GM10266 (cell line): ENCODE measurements around the gene SEC31B.

Source experiments
- DNase-seq: peaks from one replicate; pipeline ENCODE4 v3.0.0; 2012; ENCODE audit errors: extremely low spot score
- TF ChIP-seq, protein P1 (sequence below): IDR thresholded peaks from 2 replicates; pipeline ENCODE4 v1.5.1; 2012; ENCODE audit warnings: mild to moderate bottlenecking, low read depth; ENCODE audit not compliant: control insufficient read depth, insufficient read depth; ENCODE audit errors: missing control alignments

The SEC31B gene

GRCh38 chr10:100544950-100545349 is 25.3 kb upstream of the SEC31B start:
- DNase-seq = no peak
- TF ChIP-seq, protein P1, sequence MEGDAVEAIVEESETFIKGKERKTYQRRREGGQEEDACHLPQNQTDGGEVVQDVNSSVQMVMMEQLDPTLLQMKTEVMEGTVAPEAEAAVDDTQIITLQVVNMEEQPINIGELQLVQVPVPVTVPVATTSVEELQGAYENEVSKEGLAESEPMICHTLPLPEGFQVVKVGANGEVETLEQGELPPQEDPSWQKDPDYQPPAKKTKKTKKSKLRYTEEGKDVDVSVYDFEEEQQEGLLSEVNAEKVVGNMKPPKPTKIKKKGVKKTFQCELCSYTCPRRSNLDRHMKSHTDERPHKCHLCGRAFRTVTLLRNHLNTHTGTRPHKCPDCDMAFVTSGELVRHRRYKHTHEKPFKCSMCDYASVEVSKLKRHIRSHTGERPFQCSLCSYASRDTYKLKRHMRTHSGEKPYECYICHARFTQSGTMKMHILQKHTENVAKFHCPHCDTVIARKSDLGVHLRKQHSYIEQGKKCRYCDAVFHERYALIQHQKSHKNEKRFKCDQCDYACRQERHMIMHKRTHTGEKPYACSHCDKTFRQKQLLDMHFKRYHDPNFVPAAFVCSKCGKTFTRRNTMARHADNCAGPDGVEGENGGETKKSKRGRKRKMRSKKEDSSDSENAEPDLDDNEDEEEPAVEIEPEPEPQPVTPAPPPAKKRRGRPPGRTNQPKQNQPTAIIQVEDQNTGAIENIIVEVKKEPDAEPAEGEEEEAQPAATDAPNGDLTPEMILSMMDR = no peak

DNA sequence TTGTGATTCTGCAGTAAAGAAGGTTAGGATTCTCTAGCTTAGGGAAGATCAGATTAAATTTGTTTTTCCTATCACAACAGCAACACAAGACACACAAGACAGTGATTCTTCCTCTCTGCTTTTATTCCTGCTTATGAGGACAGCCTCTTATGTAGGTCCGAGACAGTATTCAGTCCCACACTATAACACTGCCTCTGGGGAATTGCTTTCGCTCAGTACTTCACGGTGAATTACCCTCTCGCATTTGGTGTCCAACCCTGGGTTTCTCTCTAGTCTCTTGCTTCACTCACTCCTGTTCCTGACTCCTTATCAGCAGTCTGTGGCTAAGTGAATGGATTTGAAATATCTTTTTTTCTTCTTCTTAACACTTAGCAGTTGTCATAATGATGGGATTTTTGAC is 17.8 kb upstream of the SEC31B start:
- no peak for DNase-seq
- TF ChIP-seq, protein P1 = no peak

DNA sequence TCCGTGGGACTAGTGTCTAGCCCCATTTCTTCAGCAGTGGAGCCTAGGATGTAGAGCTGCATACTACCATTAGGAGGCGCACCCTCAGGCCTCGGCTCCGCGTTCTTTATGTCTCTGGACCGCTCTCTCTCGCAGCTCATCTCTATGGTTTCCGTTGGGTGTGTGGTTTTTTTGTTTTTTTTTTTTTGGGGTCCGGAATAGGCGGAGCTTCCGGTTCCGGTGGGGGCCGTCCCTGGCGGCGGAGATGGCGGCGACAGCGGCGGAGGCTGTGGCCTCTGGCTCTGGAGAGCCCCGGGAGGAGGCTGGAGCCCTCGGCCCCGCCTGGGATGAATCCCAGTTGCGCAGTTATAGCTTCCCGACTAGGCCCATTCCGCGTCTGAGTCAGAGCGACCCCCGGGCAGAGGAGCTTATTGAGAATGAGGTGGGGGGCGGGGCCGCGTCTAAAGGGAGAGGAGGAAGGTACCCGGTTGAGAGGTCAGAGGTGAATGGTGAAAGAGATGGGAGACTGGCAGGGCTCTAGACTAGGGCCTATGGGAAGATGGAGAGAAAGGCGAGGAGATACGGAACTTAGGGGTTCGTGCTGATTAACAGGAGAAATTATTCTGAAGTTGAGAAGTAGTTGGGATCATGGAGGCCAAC is 16.2 kb upstream of the SEC31B start, which contains the start of gene HIF1AN:
Gene HIF1AN (plus strand): TSS at position 229 of the 639 bp plus-strand sequence. CDS start 16 bp downstream, at position 245.
- DNase-seq = peak; percentile 93
- TF ChIP-seq, protein P1 = peak; percentile 96

- TF ChIP-seq, protein P1 = no peak
- no peak for DNase-seq
These were observed 15.7 kb upstream of the SEC31B start for GRCh38 chr10:100535338-100535714.

DNA sequence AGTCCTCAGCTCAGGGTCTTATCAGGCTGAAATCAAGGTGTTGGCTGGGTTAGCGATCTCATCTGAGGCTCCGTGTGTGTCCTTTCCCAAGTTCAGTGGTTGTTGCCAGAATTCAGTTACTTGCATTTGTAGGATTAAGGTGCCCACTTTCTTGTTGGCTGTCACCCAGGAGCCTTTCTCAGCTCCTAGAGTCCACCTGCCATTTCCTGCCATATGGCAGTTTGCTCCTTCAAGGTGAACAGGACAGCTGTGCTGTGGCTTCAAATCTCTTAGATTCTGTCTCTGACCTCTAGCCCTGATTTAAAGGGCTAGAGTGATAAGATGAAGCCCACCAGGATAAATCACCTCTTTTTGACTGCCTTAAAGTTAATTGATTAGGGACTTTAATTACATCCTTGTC is 15.1 kb upstream of the SEC31B start:
- DNase-seq = no peak
- TF ChIP-seq, protein P1 = no peak

DNA sequence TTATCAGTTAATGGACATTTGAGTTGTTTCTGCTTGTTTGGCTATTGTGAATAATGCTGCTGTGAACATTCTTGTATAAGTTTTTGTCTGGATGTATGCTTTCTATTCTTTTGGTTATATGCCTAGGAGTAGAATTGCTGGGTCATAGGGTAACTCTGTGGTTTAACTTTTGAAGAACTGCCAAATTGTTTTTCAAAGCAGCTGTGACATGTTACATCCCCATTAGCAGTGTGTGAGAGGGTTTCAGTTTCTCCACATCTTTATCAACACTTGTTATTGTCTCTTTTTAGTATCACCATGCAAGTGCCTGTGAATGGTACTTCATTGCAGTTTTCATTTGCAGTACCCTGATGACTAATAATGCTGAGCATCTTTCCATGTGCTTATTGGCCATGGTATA is 12.1 kb upstream of the SEC31B start:
- no peak for DNase-seq
- TF ChIP-seq, protein P1 = no peak

GRCh38 chr10:100529475-100530298 is 10.0 kb upstream of the SEC31B start, which contains the start of gene NDUFB8:
NDUFB8 (minus strand) TSS chr10:100529871; CDS start chr10:100529851, 20 bp downstream.
- TF ChIP-seq, protein P1 = no peak
- DNase-seq = peak; percentile 83
